HG02973 (cell line): ENCODE data around the gene SPSB4.

Source experiments
- ATAC-seq: cut with Tn5 transposase; IDR thresholded peaks from one replicate; pipeline ENCODE4 v1.9.1; 2021; ENCODE audit warnings: moderate library complexity; ENCODE audit not compliant: unreplicated experiment

SPSB4 gene

DNA sequence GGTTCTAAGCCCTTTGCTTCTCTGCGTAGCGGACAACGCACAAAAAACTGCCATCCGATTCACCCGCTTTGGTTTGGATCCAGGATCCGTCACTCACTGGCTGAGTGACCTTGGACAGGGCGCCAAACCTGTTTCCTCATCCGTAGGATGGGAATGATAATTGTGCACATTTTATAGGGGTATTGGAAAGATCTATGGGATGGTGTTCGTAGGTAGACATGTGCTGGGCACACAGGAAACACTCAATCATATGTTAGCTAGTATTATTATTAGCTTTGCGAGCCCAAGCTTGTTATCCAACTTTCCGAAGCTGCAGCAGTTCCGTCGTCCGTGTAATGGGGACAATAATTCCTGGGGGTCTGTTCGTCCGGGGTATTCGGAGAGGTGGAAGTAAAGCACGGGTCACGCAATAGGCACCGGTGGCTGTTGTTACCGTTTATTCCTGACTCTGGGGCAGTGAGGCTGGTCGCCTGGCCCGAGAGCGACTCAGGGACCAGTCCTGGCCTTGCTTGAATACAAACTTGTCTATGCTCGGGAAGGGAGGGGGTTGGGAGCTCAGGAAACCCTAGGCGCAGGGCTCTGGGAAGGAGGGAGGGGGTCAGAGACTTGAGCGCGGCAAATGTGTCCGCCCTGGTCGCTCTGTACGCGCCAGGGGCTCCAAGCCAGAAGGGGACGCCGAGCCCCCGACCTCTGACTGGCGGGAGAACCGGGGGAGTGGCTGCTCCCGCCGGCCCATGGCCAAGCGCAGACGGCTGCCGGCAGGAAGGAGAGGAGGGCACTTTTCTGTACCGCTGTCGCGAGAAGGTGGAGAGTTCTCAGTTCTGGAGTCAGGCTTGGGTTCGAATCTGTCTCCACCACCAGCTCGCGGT lies 1.3 kb downstream of the SPSB4 start:
- no peak for ATAC-seq

DNA sequence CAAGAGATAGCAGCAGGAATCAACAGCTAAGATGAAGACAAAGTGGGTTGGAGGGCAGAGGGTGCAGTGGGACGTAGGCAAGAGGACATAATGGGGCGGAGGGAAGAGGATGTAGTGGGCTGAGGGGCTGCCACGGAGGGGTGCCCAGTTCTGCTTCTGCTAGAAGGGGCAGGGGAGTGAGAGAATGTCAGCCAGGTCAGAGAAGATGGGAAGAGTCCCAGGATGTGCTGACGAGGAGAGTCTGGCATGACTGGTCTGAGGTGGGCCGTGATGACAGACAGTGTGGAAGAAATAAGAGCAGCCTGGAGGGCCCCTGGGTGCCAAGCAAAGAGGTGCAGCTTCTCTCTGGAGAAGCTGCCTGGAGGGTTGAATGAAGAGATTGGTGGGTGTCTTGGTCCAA lies 4.0 kb downstream of the SPSB4 start:
- ATAC-seq = no peak

DNA sequence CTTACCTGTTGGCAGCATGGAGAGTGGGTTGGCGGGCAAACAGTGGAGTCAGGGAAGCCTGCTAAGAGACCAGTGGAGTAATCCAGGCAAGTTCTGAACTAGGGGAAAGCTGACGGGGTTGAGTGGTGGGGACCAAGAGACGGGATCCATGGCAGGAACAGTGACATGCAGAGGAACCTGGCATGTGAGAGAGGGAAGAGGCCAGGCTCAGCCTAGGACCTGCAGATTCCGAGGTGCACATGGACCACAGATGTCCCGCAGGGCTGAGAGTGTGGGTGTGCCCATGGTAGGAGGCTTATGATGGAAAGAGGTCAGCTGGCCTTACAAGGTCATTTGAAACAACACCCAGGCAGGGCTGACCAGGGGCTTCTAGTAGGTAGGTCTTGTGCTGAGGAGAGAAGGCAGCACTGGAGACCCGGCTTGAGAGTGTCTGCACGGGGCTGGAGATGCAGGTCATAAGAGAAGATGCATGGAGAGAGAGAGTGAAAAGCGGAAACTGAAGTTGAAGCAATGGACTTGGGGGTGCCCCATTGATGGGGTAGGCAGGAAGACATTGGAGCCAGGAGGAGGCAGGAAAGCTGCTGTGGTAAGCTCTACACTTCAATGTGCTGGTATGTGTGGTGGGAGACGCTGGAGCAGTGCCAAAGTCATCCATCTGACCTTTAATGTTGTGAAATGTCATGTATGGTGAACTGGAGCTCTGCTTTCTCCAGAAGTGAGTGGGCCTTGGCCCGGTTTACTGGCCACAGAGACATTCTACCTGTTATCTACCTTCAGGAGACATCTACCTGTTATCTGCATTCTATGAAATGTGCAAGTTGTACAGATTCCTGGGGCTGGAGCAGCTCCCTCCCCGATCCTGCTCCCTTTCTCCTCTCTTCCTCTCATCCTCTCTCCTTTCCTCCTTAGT lies 4.6 kb downstream of the SPSB4 start:
- no peak for ATAC-seq

DNA sequence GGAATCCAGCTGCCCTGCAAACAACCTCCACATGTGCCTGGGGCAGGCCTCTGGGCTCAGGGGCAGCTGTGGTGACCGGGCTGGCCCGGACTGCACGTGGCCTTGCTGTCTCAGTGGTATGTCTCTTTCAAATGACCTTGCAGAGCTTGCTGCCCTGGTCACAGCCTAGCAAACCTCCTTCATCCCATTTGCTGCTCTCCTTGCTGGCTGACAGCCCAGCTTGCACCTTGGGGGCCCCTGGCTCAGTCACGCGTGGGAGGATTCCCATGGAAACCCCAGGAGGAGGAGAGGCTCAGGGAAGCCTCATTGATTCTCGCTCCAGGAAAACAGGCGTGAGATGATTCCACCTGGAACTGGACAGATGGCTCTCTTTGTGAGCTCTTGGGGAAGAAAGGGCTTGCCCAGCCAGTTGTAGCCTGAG lies 5.6 kb downstream of the SPSB4 start:
- ATAC-seq = no peak

DNA sequence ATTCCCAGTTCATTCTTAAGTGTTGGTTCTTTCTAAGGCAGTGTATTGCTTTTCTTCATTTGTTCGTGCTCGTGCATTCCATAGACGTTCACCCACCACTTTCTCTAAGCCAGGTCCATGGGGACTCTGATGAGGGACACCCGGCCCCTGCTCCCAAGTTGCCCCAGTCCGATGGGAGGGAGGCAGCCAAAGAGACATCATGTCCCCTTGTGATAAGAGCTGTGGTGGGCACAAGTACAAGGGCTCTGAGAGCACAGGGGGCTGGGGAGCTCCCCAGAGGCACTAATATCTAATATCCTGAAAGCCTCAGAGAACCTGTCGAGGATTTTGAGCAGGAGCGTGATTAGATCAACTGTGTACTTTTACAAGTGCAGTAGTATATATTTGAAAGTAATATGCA lies 6.3 kb downstream of the SPSB4 start:
- ATAC-seq = no peak

DNA sequence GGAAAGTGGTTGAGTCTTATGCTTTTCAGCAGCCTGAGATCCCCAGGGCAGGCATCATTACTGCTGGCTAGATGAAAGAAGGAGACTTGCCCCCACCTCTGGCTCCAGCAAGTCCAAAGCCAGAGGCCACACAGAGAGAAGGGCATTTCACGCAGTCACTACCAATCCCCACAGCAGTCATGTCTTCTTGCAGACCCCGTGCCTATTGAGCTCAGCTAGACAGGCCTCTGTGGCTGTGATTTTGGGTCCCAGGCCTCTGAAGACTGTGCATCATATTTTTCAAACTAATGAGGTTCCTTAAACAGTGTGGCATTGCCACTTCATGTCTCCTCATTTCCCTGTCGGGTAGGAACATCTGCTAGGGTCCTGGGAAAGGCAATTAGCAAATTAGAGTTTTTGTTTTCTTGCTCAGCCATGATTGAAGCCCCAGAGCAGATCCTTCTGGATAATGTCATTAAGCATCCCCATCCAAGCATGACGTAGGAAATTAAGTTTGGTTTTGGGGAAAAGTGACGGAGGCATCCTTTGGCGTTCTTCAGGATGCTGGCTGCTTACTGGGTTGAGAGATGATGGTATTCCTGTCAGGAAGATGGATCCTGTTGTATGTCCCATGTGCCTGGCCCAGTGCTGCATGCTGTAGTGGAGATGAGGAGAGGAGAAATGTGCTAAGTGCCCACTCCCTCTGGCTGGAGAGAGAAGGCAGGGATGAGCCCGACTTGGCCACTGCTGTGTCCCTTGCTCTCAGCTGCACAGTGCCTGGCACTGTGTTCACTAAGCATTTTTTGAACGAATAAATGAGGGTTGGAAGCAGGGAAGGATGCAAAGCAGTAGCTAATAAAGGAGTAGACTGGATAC lies 7.0 kb downstream of the SPSB4 start:
- no peak for ATAC-seq

DNA sequence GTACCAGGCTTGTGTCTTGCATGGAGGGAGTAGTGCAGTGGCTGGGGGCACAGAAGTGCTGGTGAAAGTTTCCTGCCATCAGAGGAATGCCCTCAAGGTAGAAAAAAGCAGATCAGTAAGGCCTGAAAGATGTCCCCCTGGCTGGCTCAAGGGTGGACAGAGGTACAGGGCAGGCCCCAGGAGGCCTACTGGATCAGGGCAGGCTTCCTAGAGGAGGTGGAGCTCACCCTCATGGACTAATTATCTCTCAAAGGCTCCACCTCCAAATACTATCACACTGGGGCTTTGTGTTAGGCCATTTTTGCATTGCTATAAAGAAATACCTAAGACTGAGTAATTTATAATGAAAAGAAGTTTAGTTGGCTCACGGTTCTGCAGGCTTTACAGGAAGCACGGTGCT lies 7.8 kb downstream of the SPSB4 start:
- ATAC-seq = no peak

DNA sequence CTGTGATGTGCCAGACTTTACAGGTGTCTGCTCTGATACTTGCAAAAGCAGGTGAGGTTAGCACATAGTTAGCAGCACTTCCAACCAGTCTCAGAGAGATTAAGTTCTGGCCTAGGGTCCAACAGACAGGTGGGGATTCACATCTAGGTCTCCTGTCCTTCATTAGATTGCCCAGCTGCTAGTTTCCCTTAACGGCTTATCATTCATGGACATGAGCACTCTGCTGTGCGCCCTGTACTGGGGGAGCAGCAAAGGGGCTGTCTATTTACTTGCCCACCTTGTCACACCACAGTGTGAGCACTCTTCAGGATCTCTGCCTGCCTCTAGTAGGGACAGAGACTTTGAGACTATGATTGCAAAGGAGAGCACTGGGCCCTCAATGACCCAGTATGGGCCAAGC lies 8.7 kb downstream of the SPSB4 start:
- ATAC-seq = no peak

DNA sequence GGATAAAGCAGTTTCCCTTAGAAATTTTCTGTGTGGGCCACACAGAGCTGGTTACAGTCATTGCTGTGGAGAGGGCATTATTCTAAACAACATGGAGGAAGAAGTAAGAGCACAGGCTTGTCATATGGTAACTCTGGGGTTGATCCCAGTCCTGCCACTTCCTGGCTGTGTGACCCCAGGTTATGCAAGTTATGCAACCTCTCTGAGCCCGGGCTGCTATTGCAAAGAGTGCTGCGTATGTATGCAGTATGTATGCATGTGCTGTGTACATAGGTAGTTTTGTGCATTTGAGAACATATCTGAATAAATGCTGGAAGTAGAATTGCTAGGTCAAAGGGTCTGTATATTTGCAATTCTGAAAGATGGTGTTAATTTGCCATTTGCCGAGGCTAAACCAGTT lies 9.2 kb downstream of the SPSB4 start:
- ATAC-seq = no peak

DNA sequence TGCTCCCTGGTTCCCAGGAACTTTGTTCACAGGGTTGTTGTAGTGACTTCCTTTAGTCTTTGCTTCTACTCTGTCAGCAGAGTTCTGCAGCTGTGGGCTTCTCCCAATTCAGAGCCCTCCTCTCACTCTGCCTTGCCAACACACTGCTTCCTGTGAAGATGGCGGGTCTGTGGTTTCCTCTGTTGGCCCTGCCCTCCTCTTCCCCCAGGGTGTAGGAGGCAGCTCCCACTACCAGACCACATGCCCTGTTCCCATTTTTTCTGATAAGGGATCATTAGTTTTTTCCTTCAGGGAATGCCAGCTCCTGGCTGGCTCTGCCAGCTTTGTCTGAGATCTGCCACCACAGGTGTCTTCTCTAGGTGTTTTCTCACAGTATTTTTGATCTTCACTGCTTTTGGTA lies 12.7 kb downstream of the SPSB4 start:
- ATAC-seq = no peak

DNA sequence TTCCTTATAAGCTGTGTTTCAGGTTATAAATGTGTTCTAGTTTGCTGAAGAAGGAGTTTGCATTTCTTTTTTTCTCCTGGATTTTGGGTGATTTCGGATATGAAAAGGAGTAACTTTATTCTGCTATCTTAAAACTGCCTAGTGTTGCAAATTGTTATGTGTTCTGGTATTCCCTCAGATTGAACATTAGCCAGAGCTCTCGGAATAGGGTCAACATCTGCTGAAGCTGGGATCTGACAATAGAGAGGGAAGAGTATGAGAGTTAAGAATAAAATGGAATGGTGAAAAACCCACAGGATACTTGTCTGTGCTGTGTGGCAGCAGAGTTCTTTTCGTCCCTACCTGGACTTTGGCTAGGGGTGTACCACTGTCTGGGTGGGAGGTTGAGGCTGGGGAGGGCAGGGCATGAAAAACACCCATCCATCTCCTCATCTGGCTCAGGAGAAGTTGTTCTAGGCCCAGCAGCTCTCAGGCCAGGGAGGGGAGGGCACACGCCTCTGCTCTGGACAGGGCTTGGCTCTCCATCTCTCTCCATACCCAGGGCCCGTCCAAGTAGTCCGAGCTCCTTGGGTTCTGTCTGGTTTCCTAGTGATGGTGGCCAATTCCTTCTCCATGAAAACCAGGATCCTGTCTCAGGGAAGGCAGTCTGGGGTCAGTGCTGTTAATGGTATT lies 13.2 kb downstream of the SPSB4 start:
- no peak for ATAC-seq

DNA sequence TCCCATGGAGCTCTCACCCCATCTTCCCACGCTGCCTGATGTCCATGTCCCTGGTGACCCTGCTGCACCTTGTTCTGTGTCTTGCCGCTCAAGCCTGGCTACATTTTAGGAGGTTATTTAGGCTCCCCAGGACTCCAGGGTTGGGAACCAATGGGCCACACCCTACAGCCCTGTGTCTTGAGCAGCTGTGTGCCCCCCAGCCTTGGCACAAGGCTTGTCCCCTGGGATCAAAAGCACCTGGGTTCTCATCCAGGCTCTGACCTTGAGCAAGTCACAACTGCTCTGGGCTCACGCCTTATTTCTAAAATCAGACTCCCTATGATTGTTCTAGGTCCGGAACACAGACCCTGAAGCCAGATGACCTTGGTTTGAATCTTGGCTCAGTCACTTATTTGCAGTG lies 14.1 kb downstream of the SPSB4 start:
- no peak for ATAC-seq

DNA sequence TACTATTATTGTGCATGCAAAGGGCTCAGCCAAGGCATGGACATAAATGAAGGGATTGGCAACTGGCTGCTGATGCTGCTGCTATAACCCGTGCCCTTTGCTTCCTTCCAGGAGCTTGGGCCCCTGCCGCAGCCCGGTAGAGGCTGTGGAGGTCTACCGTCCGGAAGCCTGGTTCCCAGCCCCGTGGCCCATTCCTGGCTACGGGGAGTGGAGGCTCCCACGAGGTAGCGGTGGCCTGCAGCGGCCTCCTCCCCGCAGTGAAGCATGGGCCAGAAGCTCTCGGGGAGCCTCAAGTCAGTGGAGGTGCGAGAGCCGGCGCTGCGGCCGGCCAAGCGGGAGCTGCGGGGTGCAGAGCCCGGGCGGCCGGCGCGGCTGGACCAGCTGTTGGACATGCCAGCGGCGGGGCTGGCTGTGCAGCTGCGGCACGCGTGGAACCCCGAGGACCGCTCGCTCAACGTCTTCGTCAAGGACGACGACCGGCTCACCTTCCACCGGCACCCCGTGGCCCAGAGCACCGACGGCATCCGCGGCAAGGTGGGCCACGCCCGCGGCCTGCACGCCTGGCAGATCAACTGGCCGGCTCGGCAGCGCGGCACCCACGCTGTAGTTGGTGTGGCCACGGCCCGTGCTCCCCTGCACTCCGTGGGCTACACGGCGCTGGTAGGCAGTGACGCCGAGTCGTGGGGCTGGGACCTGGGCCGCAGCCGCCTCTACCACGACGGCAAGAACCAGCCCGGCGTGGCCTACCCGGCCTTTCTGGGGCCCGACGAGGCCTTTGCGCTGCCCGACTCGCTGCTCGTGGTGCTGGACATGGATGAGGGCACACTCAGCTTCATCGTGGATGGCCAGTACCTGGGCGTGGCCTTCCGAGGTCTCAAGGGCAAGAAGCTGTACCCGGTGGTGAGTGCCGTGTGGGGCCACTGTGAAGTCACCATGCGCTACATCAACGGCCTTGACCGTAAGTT lies 15.0 kb downstream of the SPSB4 start:
- ATAC-seq = no peak

DNA sequence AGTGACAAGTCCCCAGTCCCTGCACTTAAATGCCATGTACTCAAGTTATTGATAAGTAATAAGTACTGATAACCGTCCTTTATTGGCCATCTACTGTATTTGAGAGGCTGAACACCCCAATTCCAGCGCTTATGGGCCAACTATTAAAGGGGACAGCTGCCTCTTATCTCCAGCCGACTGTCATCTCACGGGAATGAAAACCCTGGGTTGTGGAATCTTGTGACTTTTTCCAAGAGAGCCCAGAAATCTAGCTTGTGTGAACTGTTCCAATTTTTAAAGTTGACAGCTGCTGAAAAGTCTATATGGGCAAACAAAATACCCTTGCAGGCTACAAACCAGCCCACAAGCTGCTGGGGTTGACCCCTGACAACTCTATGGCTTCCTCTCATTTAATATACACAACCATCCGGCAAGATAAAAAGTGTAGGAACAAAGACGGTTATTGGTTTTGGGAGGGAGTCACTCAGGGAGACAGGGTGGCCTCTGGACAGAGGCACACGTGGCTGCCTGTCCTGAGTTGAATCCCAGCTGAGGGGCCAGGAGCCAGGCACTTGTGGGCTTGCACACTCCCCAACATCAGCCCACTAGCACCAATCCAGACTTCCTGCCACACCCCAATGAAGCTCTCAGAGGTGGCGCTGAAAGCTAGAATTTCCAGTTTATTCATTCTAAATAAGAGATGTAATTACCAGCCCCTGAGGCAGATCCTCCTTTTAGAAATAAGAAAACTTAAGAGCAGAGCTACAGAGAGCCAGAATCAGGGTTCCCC lies 16.2 kb downstream of the SPSB4 start:
- ATAC-seq = no peak

DNA sequence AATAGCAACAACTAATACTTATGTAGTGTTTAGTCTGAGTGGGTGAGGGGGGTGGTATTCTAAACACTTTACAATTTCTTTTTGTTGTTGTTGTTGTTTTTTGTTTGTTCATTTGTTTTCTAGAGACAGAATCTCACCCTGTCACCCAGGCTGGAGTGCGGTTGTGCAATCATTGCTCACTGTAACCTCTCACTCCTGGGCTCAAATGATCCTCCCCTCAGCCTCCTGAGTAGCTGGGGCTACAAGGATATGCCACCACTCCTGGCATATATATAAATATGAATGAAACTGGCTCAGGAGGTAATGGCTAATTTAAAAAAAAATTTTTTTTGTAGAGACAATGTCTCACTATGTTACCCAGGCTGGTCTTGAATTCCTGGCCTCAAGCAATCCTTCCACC lies 19.1 kb downstream of the SPSB4 start:
- ATAC-seq = no peak

DNA sequence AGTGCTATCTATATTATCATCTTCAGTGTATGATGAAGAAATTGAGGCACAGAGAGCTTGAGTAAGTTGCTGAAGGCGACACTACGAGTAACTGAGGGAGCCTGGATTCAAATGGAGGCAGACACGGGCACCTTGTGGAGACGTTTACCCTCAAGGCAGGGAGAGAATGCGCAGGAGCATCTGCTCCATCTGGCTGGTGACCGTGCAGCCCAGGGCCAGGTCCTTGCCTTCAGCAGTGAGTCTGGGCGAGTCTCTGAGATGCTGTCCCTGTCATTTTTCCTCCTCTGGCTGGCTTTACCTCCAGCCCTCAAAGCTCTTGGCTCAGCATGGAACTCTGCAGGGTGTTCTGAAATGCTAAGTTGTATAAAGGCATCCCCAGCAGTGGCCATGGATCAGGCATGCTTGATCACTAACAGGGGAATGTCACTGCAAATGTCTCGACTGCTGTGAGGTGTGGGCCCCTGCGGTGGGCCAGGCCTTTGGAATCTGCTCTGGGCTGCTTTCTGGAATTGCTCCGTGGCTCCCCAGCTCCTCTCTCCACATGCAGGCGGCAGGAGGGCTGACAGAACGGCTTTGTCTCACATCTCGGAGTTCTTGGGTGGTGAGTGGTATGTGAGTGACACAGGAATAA lies 19.7 kb downstream of the SPSB4 start:
- ATAC-seq = no peak

DNA sequence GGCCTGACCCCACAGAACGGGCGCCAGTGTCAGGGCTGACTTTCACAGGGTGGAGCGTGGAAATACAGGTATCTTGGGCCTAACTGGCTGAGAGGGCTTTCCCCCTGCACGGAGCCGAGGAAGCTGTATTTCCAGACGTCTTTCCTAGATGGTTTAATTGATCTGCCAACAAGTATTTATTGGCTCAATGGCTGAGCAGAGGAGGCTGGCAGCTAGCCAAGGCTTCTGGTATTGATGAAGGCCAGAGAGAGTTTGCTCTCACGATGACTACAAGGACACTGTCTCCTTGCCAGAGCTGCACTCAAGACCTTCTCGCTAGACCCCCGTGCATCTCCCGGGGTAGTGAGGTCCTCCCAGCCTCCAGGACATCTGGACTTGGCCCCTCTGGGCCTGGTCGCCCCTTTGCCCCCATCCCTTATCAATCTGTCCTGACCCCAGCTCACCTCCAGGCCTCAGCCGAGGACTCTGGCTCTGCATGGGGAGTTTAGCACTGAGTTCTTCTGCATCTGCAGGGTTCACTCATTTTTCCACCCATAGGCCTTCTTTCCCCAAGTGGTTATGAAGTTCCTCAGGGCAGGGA lies 20.6 kb downstream of the SPSB4 start:
- ATAC-seq = no peak

DNA sequence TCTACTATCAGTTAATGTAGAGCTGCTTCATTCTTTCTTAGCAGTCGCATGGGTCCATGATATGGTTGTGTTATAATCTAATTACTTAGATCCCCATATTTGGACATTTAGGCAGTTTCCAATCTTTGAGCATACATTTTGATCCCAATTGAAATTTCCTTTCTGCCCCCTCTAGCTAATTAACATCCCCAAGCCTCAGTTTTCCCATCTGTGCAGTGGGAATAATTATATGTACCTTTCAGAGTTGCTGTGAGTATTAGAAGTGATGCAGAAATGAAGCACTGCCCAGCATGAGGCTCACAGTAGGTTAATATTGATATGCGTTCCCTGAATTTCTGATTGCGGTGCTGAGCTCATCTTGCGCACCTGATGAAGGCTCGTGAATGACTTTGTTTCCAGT lies 21.8 kb downstream of the SPSB4 start:
- ATAC-seq = no peak
